Common myeloid progenitor, CD34-positive (primary cell): ENCODE data around the gene GRN.
"Not testable (repeated sequence)": the region's sequence is repeated elsewhere in the genome, so short reads cannot be mapped to it uniquely, and the experiment has no call there.

Experiments used
- CTCF ChIA-PET: fragments of 350-600 bp; sonication (Branson Sonifier 250); formaldehyde crosslinking; loops from one replicate; lab custom pipeline; 2021; ENCODE audit warnings: antibody characterized with exemption; lab: Charles Lee
- POLR2A ChIA-PET: fragments of 350-600 bp; sonication (Branson Sonifier 250); formaldehyde crosslinking; loops from one replicate; lab custom pipeline; 2021; ENCODE audit warnings: antibody characterized with exemption; lab: Charles Lee
- DNase-seq, 3 donors: peaks; one replicate each; pipeline versions ENCODE4 v3.0.0 to v3.0.0-alpha.2; 2013
- H3K27ac ChIP-seq, 2 experiments: 1 replicate in 1 of 2; 2 replicates in 1 of 2; pipeline ENCODE4 v1.7.0; 2013; ENCODE audit warnings: inconsistent platforms in 2 of 2, low read length in 2 of 2, mild to moderate bottlenecking in 2 of 2, low read depth in 1 of 2, moderate library complexity in 1 of 2; ENCODE audit not compliant: severe bottlenecking in 2 of 2, insufficient read depth in 1 of 2, poor library complexity in 1 of 2
- H3K27me3 ChIP-seq, 5 experiments: replicated peaks in 2 of 5; 1 replicate in 3 of 5; 2 replicates in 2 of 5; pipeline versions ENCODE4 v1.6.1 to v1.7.0; 2013; ENCODE audit warnings: low read length in 4 of 5, mild to moderate bottlenecking in 2 of 5, moderate library complexity in 2 of 5, inconsistent platforms in 1 of 5; ENCODE audit not compliant: insufficient read depth in 5 of 5, control insufficient read depth in 4 of 5
- H3K36me3 ChIP-seq, 4 experiments: 1 replicate in 2 of 4; 2 replicates in 2 of 4; pipeline versions ENCODE4 v1.6.1 to v1.7.0; 2013; ENCODE audit warnings: low read length in 3 of 4, control low read depth in 1 of 4, mild to moderate bottlenecking in 1 of 4; ENCODE audit not compliant: control insufficient read depth in 4 of 4, insufficient read depth in 4 of 4
- H3K4me1 ChIP-seq, 4 experiments: 1 replicate in 3 of 4; 2 replicates in 1 of 4; pipeline versions ENCODE4 v1.6.1 to v1.7.1; 2013; ENCODE audit warnings: low read length in 3 of 4, mild to moderate bottlenecking in 3 of 4, control low read depth in 1 of 4, inconsistent platforms in 1 of 4, moderate library complexity in 1 of 4; ENCODE audit not compliant: control insufficient read depth in 4 of 4, insufficient read depth in 4 of 4; ENCODE audit errors: control extremely low read depth in 1 of 4
- H3K4me3 ChIP-seq, 7 experiments: 1 replicate in 4 of 7; 2 replicates in 3 of 7; pipeline versions ENCODE4 v1.5.1 to v1.7.0; 2013; ENCODE audit warnings: mild to moderate bottlenecking in 7 of 7, low read length in 6 of 7, moderate library complexity in 6 of 7, inconsistent platforms in 2 of 7, low read depth in 2 of 7, control low read depth in 1 of 7; ENCODE audit not compliant: insufficient read depth in 4 of 7, control insufficient read depth in 1 of 7; ENCODE audit errors: extremely low read depth in 1 of 7
- H3K9me3 ChIP-seq, 5 experiments: 1 replicate in 4 of 5; 2 replicates in 1 of 5; pipeline versions ENCODE4 v1.6.1 to v1.7.1; 2013; ENCODE audit warnings: low read length in 4 of 5, mild to moderate bottlenecking in 2 of 5, inconsistent platforms in 1 of 5, low read depth in 1 of 5, moderate library complexity in 1 of 5; ENCODE audit not compliant: control insufficient read depth in 4 of 5, insufficient read depth in 2 of 5; ENCODE audit errors: control extremely low read depth in 1 of 5
- WGBS: methylation state at CpG from one replicate; pipeline ENCODE4 v1.1.5; 2013; ENCODE audit not compliant: insufficient coverage; 5-methylcytosine and 5-hydroxymethylcytosine counted together

Gene GRN

DNA sequence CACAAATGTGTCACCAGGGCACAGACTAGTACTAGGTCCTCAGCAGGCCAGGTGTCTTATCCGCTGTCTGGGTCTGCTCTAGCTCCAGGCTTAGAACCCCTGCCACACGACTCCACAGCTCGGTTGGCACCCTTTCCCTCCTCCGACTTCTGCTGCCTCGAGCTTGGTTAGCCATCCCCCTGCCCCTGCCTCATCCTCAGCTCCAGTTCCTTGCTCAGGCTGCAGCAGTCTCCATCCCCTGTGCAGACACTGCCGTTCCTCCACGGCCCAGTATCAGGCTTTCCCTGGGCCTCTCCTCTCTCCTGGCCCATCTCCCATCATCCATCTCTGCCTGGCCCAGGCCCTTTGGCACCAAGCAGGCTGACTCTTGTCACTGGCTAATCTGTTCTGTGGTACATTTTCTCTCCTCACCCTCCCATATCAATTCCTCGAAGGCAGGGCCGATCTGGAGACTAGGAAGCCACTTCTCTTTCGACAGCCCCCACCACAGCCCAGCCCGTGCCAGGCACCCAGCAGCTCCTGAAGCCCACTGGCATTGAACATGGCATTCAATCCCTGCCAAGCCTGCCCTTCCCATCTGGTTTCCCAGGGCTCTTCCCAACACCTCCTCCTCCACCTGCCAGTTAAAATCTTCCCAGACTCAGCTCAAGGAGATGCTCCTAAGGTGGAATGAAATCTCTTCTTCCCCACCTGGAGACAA lies 1.4 kb upstream of the GRN start:
- H3K27me3 ChIP-seq, result peaks cover 0 to 3% (median 0%) of the 10 kb centered on the region in 5 experiments

DNA sequence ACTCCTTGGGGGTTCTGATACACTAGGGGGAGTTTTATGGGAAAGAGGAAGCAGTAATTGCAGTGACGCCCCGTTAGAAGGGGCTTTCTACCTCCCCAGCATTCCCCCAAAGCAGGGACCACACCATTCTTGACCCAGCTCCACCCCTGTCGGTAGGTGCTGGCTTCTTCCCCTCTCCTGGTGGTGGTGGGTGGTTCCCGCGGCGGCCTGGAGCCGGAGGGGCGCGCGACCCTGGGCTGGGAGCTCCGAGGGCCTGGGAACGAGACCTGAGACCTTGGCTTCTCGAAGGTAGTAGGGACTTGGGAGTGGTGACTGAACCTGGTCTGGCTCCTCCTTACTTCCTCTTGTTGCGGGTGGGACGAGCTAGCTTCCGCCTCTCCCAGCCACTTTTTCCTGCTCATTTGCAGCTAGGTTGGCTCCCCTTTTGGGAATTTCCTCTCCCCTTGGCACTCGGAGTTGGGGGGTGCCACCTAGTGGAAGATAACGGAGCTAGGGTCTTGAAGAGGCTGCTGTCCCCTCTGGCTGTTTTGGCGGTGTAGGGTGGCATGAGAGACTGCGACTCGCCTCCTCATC lies 438 bp downstream of the GRN start:
- Histone ChIP-seq H3K4me3 (peak overlapping the region; percentile 78 to 97 (median 87)), H3K36me3 (peaks cover 0 to 11% (median 6%) of the 10 kb centered on the region in 4 experiments), H3K4me1 (peaks cover 5 to 30% (median 22%) of the 10 kb centered on the region in 4 experiments), H3K27me3 (peaks cover 0 to 3% (median 0%) of the 10 kb centered on the region in 5 experiments), H3K9me3 (no peaks in the 10 kb centered on the region), H3K27ac (peak overlapping the region in 1 of 2 experiments; percentile 75)
- WGBS, result 0% methylated on average over 4 of the region's 21 CpGs
- ChIA-PET POLR2A (interaction anchor here (1.0 to 1.4 kb wide), 3 partner anchors 11 to 147 kb away, joined by 3 to 6 read pairs (median 3); no protein-coding TSS in a partner anchor), CTCF (interaction anchor here (0.6 to 3.3 kb wide), 21 partner anchors 9 to 432 kb away, joined by 3 to 34 read pairs (median 4); partner anchors contain the start of gene FAM171A2)
- peak; percentile 66 to 69 (median 68) for DNase-seq

More for the DNA sequence above, 1.4 kb upstream of the GRN start:
- H3K4me3 ChIP-seq, result no peak overlapping the region
- no peak for DNase-seq
- no peak overlapping the region for H3K27ac ChIP-seq
- no peaks in the 10 kb centered on the region for H3K36me3 ChIP-seq
- WGBS, result 90% methylated on average over 11 of the region's 11 CpGs
- POLR2A ChIA-PET, result no interaction called here
- no peaks in the 10 kb centered on the region for H3K9me3 ChIP-seq
- CTCF ChIA-PET, result interaction anchor here (1.0 to 3.3 kb wide), 6 partner anchors 12 to 141 kb away, joined by 3 to 34 read pairs (median 10); partner anchors contain the start of gene FAM171A2
- peaks cover 5 to 26% (median 22%) of the 10 kb centered on the region in 4 experiments for H3K4me1 ChIP-seq

GRCh38 chr17:44346064-44346844 lies 1.2 kb downstream of the GRN start:
- H3K27me3 ChIP-seq, result peaks cover 0 to 3% (median 0%) of the 10 kb centered on the region in 5 experiments
- POLR2A ChIA-PET, result interaction anchor here (1.0 kb wide), 1 partner anchor 147 kb away, joined by 6 read pairs; no protein-coding TSS in a partner anchor
- H3K4me1 ChIP-seq, result peaks cover 5 to 30% (median 22%) of the 10 kb centered on the region in 4 experiments
- H3K36me3 ChIP-seq, result peaks cover 0 to 17% (median 10%) of the 10 kb centered on the region in 4 experiments
- H3K9me3 ChIP-seq, result no peaks in the 10 kb centered on the region
- H3K4me3 ChIP-seq, result peak overlapping the region; percentile 78 to 97 (median 87)
- CTCF ChIA-PET, result interaction anchor here (0.6 to 10.1 kb wide), 21 partner anchors 8 to 432 kb away, joined by 3 to 84 read pairs (median 5); partner anchors contain the start of gene FAM171A2
- DNase-seq, result no peak
- WGBS, result 82% methylated on average over 10 of the region's 13 CpGs
- no peak overlapping the region for H3K27ac ChIP-seq

- H3K4me3 ChIP-seq, H3K27me3 ChIP-seq, H3K9me3 ChIP-seq, DNase-seq, H3K27ac ChIP-seq, POLR2A ChIA-PET: not testable (repeated sequence)
- CTCF ChIA-PET, result interaction anchor here (0.9 to 10.1 kb wide), 5 partner anchors 12 to 228 kb away, joined by 3 to 84 read pairs (median 4); no protein-coding TSS in a partner anchor
- WGBS, result 83% methylated on average over 6 of the region's 18 CpGs
- peaks cover 5 to 30% (median 22%) of the 10 kb centered on the region in 4 experiments for H3K4me1 ChIP-seq
- H3K36me3 ChIP-seq, result peaks cover 0 to 28% (median 19%) of the 10 kb centered on the region in 4 experiments
Measured at GRCh38 chr17:44347206-44348055, 2.3 kb downstream of the GRN start.

DNA sequence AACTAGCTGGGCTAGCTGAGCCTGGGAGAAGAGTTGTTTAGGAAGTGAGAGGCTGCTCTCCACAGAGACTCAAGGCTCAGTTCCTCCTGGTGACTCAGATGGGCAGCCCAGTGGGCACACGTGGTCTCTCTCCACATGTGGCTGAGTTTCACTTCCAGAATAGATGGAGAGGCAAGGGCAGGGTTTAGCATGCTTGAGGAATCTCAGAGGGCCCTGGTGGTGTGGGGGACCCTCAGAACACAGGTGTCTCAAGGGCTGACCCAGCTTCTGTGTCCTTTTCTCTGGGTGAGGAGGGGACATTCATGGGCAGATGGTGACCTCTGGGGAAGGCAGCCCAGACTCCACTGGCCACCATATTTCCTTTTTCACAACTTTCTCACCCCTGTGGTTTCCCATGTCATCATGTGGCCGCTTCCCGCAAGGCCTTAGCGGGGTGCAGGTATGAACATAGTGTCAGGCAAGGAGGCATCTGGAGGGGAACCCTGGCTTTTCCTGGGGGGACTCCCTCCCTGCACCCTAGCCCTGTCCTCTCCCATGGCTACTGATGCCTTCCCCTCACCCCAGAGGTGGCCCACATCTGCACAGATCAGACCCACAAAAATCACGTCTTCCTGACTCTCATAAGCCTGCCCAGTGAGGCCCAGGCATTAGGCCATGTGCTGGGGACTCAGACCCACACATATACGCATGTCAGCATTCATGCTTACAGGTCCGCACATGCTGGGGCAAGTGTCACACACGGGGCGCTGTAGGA lies 3.3 kb downstream of the GRN start:
- peaks cover 5 to 30% (median 24%) of the 10 kb centered on the region in 4 experiments for H3K4me1 ChIP-seq
- H3K4me3 ChIP-seq, result no peak overlapping the region
- H3K27me3 ChIP-seq, result peaks cover 0 to 3% (median 0%) of the 10 kb centered on the region in 5 experiments
- CTCF ChIA-PET, result interaction anchor here (0.9 to 10.1 kb wide), 9 partner anchors 10 to 147 kb away, joined by 3 to 84 read pairs (median 4); no protein-coding TSS in a partner anchor
- peaks cover 0 to 33% (median 20%) of the 10 kb centered on the region in 4 experiments for H3K36me3 ChIP-seq
- DNase-seq, result peak in 2 of 3 donors; percentile 63 to 66
- POLR2A ChIA-PET, result no interaction called here
- 84% methylated on average over 9 of the region's 9 CpGs for WGBS
- no peak overlapping the region for H3K27ac ChIP-seq
- H3K9me3 ChIP-seq, result no peaks in the 10 kb centered on the region
